Astrocyte of the spinal cord (primary cell): ENCODE data around the gene SUDS3.

Experiments
- DNase-seq: peaks from one replicate; pipeline ENCODE4 v3.0.0; 2011; ENCODE audit warnings: low read depth, low spot score
- H3K4me3 ChIP-seq: 2 replicates; pipeline ENCODE4 v1.5.1; 2011; ENCODE audit warnings: low read depth, mild to moderate bottlenecking, low read length, moderate library complexity
- in situ Hi-C: cut with HindIII; loops from 2 replicates; pipeline ENCODE4 v1.10.0; 2017; ENCODE audit warnings: low sequenced_read_pairs
- TF ChIP-seq, protein P1 (sequence below): IDR thresholded peaks from 2 replicates; pipeline ENCODE4 v1.5.1; 2012; ENCODE audit warnings: low read depth, mild to moderate bottlenecking, low read length, inconsistent platforms

Gene SUDS3

GRCh38 chr12:118354903-118355302 lies 21.5 kb upstream of the SUDS3 start:
- DNase-seq: no peak
- TF ChIP-seq, protein P1, sequence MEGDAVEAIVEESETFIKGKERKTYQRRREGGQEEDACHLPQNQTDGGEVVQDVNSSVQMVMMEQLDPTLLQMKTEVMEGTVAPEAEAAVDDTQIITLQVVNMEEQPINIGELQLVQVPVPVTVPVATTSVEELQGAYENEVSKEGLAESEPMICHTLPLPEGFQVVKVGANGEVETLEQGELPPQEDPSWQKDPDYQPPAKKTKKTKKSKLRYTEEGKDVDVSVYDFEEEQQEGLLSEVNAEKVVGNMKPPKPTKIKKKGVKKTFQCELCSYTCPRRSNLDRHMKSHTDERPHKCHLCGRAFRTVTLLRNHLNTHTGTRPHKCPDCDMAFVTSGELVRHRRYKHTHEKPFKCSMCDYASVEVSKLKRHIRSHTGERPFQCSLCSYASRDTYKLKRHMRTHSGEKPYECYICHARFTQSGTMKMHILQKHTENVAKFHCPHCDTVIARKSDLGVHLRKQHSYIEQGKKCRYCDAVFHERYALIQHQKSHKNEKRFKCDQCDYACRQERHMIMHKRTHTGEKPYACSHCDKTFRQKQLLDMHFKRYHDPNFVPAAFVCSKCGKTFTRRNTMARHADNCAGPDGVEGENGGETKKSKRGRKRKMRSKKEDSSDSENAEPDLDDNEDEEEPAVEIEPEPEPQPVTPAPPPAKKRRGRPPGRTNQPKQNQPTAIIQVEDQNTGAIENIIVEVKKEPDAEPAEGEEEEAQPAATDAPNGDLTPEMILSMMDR: no peak
- in situ Hi-C loops: no loop called here
- H3K4me3 ChIP-seq: no peak overlapping the region

DNA sequence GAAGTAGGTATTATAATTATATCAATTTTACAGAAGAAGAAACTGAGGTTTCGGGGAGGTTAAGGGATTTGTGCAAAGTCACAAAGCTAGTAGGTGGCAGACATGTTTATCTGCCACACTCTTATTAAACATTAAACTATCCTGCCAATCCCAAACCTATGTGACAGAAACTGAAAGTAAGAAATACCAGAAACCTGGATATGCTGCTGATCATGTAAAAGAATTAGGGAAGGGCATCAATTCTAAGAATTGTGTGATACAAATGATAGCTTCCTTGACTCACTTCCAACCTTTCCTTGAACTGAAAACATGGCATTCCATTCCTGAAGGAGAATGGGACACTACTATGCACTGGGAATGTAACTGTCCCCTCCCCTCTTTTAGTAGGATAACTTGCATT lies 20.5 kb upstream of the SUDS3 start:
- TF ChIP-seq, protein P1: no peak
- no peak for DNase-seq
- in situ Hi-C loops: no loop called here
- H3K4me3 ChIP-seq: no peak overlapping the region

- no peak overlapping the region for H3K4me3 ChIP-seq
- in situ Hi-C loops: no loop called here
- TF ChIP-seq, protein P1: no peak
- peak; percentile 80 for DNase-seq
These were observed 19.5 kb upstream of the SUDS3 start for GRCh38 chr12:118356809-118357256.

DNA sequence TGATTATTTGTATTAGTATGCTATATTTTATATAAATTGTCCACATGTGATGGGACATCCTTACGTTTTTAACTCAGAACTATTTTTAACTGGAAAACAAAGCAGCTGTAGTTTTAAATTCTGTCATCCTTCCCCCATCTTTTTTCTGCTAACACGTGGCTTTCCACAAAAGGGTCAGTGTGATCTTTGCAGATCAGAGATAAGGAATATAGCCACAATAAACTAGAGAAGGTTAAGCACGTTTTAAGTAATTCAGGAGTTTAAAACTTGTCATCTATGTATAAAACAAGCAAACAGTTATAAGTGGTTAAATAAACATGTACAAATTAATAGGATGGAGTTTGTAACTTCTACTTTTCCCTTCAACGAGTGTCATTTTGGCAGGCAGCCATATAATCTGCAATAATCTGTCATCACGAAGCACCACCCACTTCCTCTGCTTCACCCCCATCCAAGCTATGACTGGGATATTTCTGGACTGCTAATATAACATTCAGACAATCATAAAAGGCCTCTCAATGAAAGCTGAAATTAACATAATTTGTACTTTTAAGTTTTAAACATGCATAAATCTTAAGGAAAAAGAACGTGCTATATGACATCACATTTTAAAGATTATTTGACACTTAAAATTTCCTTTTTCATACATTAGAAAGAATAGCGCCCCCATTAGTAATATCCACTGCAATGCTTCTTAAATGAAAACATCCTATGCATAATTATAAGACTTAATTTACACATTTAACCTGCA lies 18.9 kb upstream of the SUDS3 start:
- DNase-seq: peak; percentile 63
- TF ChIP-seq, protein P1: peak; percentile 10
- in situ Hi-C loops: no loop called here
- H3K4me3 ChIP-seq: no peak overlapping the region

DNA sequence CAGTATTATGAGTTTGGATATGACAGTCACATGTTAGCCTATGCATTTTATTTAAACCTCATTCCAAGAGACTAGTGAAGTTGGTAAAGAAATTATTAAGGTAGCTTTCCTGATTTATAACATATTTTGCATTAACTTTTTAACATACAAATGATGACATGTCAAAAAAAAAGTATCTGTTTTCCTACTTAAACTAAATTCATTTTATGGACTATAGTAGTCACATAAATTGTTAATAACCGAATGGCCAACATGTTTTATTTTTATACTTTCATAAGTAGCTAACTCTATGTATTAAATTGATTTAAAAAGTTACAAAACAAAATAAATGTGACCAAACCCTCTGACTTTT lies 18.4 kb upstream of the SUDS3 start:
- TF ChIP-seq, protein P1: no peak
- in situ Hi-C loops: no loop called here
- no peak overlapping the region for H3K4me3 ChIP-seq

DNA sequence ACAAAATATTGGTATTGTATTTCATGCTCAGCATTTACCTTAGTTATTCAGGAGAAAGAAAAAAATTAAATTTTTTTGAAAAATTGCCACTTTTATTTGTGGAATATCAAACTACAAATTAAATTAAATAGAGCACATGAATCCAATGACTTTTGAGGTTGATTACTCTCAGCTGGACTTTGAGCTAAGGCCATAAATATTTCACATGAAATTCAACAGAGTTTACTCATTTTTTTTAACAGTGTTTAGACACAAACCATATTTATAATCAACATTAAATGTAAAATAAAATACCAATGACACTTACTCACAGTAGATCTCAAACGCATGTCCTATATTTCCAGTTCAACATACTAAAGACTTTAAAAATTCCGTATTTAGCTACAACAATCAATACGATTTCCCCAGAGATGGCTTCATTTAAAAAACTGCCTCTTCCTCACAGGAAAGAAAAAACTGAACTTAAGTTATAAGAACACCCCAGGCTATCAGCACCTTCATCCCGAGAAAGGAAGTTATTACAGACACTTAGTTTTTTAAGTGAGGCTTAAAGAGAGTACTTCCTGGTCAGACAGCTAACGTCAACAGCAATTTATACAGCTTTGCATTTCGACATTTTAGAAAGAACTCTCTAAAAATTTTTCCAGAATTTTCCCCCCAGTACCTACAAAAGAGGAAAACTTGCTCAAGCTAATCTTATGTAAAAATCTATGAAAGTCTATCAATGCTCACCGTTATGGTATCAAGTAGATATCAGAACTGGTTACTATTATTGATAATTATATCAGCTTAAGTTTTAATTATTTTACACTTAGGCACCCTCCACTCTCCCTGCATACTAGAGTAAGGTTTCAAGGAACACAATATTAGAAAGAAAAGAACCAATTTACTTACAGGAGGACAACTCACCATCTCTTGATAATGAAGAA lies 17.5 kb upstream of the SUDS3 start:
- in situ Hi-C loops: no loop called here
- TF ChIP-seq, protein P1: no peak
- H3K4me3 ChIP-seq: no peak overlapping the region
- no peak for DNase-seq

More for the DNA sequence above, 18.4 kb upstream of the SUDS3 start:
- no peak for DNase-seq
